A673 (cell line): ENCODE data around the gene ANKRD11. TPM values are rescaled to one million over a fixed set of nuclear protein-coding genes. Genes with fewer than 3 reads are reported as not detected.
"Not testable (repeated sequence)": the region's sequence is repeated elsewhere in the genome, so short reads cannot be mapped to it uniquely, and the experiment has no call there.

Experiments
- BruUV-seq: library from RNA; stranded (reverse); fragments of 400-500 nt; replicated peaks from 2 replicates; lab custom pipeline; 2021; lab: Mats Ljungman, UMichigan
- CTCF ChIA-PET: fragments of 300-600 bp; sonication (Branson Sonifier 250); formaldehyde crosslinking; loops from one replicate; lab custom pipeline; 2022; ENCODE audit warnings: antibody characterized with exemption; lab: Charles Lee
- POLR2A ChIA-PET: fragments of 300-600 bp; sonication (Branson Sonifier 250); formaldehyde crosslinking; loops from one replicate; lab custom pipeline; 2022; ENCODE audit warnings: antibody characterized with exemption; ENCODE audit not compliant: low non-redundant PET; lab: Charles Lee
- DNase-seq: peaks from one replicate; pipeline ENCODE4 v3.0.0-alpha.2; 2015; ENCODE audit warnings: low spot score
- H3K27ac ChIP-seq: fragments of 200-600 bp; sonication (generic); 2 replicates; pipeline ENCODE4 v1.5.1; 2016; ENCODE audit warnings: mixed run types, low read depth, mild to moderate bottlenecking, mixed read lengths, antibody characterized with exemption, low read length; ENCODE audit not compliant: poor library complexity, severe bottlenecking
- H3K27me3 ChIP-seq: fragments of 200-600 bp; sonication (generic); replicated peaks from 2 replicates; pipeline ENCODE4 v1.6.1; 2017; ENCODE audit warnings: mixed run types, low read depth, mild to moderate bottlenecking, mixed read lengths, antibody characterized with exemption, low read length; ENCODE audit not compliant: insufficient read depth, poor library complexity
- H3K36me3 ChIP-seq: fragments of 200-600 bp; sonication (generic); 2 replicates; pipeline ENCODE4 v1.6.1; 2016; ENCODE audit warnings: mixed run types, mild to moderate bottlenecking, mixed read lengths, antibody characterized with exemption, low read length; ENCODE audit not compliant: insufficient read depth, poor library complexity, severe bottlenecking
- H3K4me1 ChIP-seq: fragments of 200-600 bp; sonication (generic); 2 replicates; pipeline ENCODE4 v1.6.1; 2017; ENCODE audit warnings: mixed run types, mild to moderate bottlenecking, mixed read lengths, antibody characterized with exemption, low read length; ENCODE audit not compliant: insufficient read depth, poor library complexity, severe bottlenecking
- H3K4me3 ChIP-seq: fragments of 200-600 bp; sonication (generic); 2 replicates; pipeline ENCODE4 v1.5.1; 2016; ENCODE audit warnings: low read depth, mixed run types, mild to moderate bottlenecking, mixed read lengths, low read length; ENCODE audit not compliant: poor library complexity, severe bottlenecking
- H3K9me3 ChIP-seq: fragments of 200-600 bp; sonication (generic); 2 replicates; pipeline ENCODE4 v1.6.1; 2016; ENCODE audit warnings: mixed run types, low read depth, mild to moderate bottlenecking, mixed read lengths, antibody characterized with exemption, low read length; ENCODE audit not compliant: poor library complexity, severe bottlenecking
- EZH2 ChIP-seq: fragments of 200-600 bp; sonication (generic); IDR thresholded peaks from 2 replicates; pipeline ENCODE4 v1.6.1; 2017; ENCODE audit warnings: borderline replicate concordance, low read depth, mild to moderate bottlenecking, mixed read lengths, antibody characterized with exemption, low read length; ENCODE audit not compliant: poor library complexity, severe bottlenecking
- intact Hi-C: fragments of 100-400 bp; cut with micrococcal nuclease; formaldehyde crosslinking; loops from one replicate; pipeline ENCODE4 v1.10.0; 2022; ENCODE audit not compliant: unreplicated experiment
- total RNA-seq: library from RNA; stranded (reverse); gene quantifications from 2 replicates; pipeline ENCODE4 v1.2.3, GENCODE V29; 2021
- TF ChIP-seq, protein P1 (sequence below): fragments of 300-800, 200-600 bp; sonication (generic); conservative IDR thresholded peaks from 2 replicates; pipeline ENCODE4 v1.5.1; 2017; ENCODE audit warnings: low read depth, mild to moderate bottlenecking, antibody characterized with exemption, low read length, moderate library complexity, mixed read lengths

Gene ANKRD11
- total RNA-seq, 1 experiment from 2014 or later: 217 TPM

DNA sequence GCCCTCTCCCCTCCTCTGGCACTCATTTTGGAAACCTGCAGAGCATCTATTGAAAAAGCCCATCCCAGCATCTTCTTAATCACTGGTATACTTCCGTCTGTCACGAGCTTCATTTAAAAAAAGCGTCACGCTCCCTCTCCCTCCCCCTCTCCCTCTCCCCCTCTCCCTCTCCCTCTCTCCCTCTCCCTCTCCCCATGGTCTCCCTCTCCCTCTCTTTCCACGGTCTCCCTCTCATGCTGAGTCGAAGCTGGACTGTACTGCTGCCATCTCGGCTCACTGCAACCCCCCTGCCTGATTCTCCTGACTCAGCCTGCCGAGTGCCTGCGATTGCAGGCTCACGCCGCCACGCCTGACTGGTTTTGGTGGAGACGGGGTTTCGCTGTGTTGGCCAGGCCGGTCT, 28.5 kb downstream of the ANKRD11 start:
- H3K27me3 ChIP-seq, H3K36me3 ChIP-seq, H3K4me3 ChIP-seq, H3K9me3 ChIP-seq, CTCF ChIA-PET, BruUV-seq, intact Hi-C loops, H3K27ac ChIP-seq: not testable (repeated sequence)
- DNase-seq: peak; percentile 84
- POLR2A ChIA-PET: interaction anchor here (0.6 kb wide), 1 partner anchor 461 kb away, joined by 3 read pairs; no protein-coding TSS in a partner anchor
- peaks cover 36% of the 10 kb centered on the region for H3K4me1 ChIP-seq

DNA sequence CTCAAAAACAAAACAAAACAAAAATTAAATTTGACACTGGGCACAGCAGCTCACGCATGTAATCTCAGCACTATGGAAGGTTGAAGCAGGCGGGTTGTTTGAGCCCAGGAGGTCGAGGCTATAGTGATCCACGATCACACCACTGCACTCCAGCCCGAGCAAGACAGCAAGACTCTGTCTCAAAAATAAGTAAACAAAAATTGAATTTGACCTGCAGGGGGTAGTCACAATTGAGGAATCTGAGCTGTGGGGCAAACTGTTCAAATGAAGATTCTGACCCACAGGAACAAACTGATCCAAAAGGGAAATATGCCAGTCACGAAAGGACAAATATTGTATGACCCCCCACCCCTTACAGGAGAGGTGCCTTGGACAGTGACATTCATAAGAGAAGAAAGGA, 29.8 kb downstream of the ANKRD11 start:
- intact Hi-C loops: no loop called here
- BruUV-seq: no TSS peak
- H3K27me3 ChIP-seq: no peaks in the 10 kb centered on the region
- ChIA-PET CTCF (no interaction called here), POLR2A (interaction anchor here (0.6 kb wide), 1 partner anchor 9 kb away, joined by 10 read pairs; no protein-coding TSS in a partner anchor)
- peaks cover 23% of the 10 kb centered on the region for H3K4me1 ChIP-seq
- no peaks in the 10 kb centered on the region for H3K36me3 ChIP-seq
- no peak overlapping the region for H3K27ac ChIP-seq
- no peak overlapping the region for H3K4me3 ChIP-seq
- no peak for TF ChIP-seq EZH2
- TF ChIP-seq, protein P1, sequence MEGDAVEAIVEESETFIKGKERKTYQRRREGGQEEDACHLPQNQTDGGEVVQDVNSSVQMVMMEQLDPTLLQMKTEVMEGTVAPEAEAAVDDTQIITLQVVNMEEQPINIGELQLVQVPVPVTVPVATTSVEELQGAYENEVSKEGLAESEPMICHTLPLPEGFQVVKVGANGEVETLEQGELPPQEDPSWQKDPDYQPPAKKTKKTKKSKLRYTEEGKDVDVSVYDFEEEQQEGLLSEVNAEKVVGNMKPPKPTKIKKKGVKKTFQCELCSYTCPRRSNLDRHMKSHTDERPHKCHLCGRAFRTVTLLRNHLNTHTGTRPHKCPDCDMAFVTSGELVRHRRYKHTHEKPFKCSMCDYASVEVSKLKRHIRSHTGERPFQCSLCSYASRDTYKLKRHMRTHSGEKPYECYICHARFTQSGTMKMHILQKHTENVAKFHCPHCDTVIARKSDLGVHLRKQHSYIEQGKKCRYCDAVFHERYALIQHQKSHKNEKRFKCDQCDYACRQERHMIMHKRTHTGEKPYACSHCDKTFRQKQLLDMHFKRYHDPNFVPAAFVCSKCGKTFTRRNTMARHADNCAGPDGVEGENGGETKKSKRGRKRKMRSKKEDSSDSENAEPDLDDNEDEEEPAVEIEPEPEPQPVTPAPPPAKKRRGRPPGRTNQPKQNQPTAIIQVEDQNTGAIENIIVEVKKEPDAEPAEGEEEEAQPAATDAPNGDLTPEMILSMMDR: no peak
- H3K9me3 ChIP-seq: no peaks in the 10 kb centered on the region
- DNase-seq: no peak

DNA sequence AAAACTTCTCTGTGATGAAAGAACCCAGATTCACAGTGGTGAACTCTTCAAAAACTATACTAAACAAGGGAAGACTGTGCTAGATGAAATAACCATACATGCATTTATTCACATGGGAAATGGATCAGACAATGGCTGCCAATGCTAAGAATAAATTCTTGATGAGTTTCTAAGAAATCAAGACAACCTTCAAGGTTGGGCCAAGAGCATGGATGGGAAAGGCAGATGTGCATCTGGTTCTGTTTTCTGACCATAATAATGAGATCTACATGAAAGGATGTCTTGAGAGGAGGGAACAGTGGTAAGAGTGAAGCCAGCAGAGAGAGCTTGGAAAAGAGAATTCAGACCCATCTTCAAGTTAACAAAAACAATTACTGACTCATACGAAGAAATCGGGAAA, 31.4 kb downstream of the ANKRD11 start:
- no TSS peak for BruUV-seq
- Histone ChIP-seq H3K27me3 (no peaks in the 10 kb centered on the region), H3K4me1 (peaks cover 17% of the 10 kb centered on the region), H3K4me3 (no peak overlapping the region), H3K9me3 (no peaks in the 10 kb centered on the region), H3K27ac (no peak overlapping the region), H3K36me3 (no peaks in the 10 kb centered on the region)
- DNase-seq: no peak
- TF ChIP-seq, protein P1: no peak
- no peak for TF ChIP-seq EZH2
- intact Hi-C loops: no loop called here
- CTCF ChIA-PET: no interaction called here
- POLR2A ChIA-PET: no interaction called here

GRCh38 chr16:89458551-89458950, 31.8 kb downstream of the ANKRD11 start:
- no TSS peak for BruUV-seq
- TF ChIP-seq, protein P1: no peak
- TF ChIP-seq EZH2: no peak
- POLR2A ChIA-PET: no interaction called here
- Histone ChIP-seq H3K27me3 (no peaks in the 10 kb centered on the region), H3K27ac (no peak overlapping the region), H3K4me3 (no peak overlapping the region), H3K9me3 (no peaks in the 10 kb centered on the region), H3K36me3 (no peaks in the 10 kb centered on the region), H3K4me1 (peaks cover 20% of the 10 kb centered on the region)
- intact Hi-C loops: no loop called here
- no peak for DNase-seq
- CTCF ChIA-PET: no interaction called here
